Fibroblast of lung (primary cell): Measurements from ENCODE around the gene PDSS2. TPM values are rescaled to one million over a fixed set of nuclear protein-coding genes. Genes with fewer than 3 reads are reported as not detected.

Experiments
- DNase-seq, 2 donors: peaks; one replicate each; pipeline versions ENCODE4 v3.0.0 to v3.0.0-alpha.2; 2010; ENCODE audit warnings: low read depth in 2 of 2
- H2AFZ ChIP-seq: 2 replicates; pipeline ENCODE4 v1.5.1; 2012; ENCODE audit warnings: low read length, control low read depth, inconsistent platforms
- H3K27ac ChIP-seq: 2 replicates; pipeline ENCODE4 v1.5.1; 2011; ENCODE audit warnings: low read length, control low read depth; ENCODE audit not compliant: insufficient read depth
- H3K27me3 ChIP-seq: 2 replicates; pipeline ENCODE4 v1.5.1; 2011; ENCODE audit warnings: mild to moderate bottlenecking, low read length; ENCODE audit not compliant: control insufficient read depth, insufficient read depth
- H3K36me3 ChIP-seq: 2 replicates; pipeline ENCODE4 v1.5.1; 2011; ENCODE audit warnings: low read length; ENCODE audit not compliant: control insufficient read depth, insufficient read depth
- H3K4me1 ChIP-seq: 2 replicates; pipeline ENCODE4 v1.5.1; 2011; ENCODE audit warnings: low read length; ENCODE audit not compliant: control insufficient read depth, insufficient read depth; ENCODE audit errors: extremely low read depth
- H3K4me2 ChIP-seq: 2 replicates; pipeline ENCODE4 v1.5.1; 2011; ENCODE audit warnings: low read length, control low read depth; ENCODE audit not compliant: insufficient read depth; ENCODE audit errors: extremely low read depth
- H3K4me3 ChIP-seq, 4 experiments: fragments of 200-600 bp in 1 of 4; sonication (generic) in 1 of 4; replicated peaks in 1 of 4; 2 replicates each; pipeline ENCODE4 v1.5.1; 2011 to 2016; ENCODE audit warnings: low read length in 4 of 4, low read depth in 3 of 4, mild to moderate bottlenecking in 3 of 4, control low read depth in 2 of 4, inconsistent platforms in 1 of 4, mixed read lengths in 1 of 4; ENCODE audit not compliant: insufficient read depth in 1 of 4; ENCODE audit errors: control extremely low read depth in 1 of 4
- H3K79me2 ChIP-seq: 2 replicates; pipeline ENCODE4 v1.5.1; 2012; ENCODE audit warnings: mild to moderate bottlenecking, low read length, inconsistent platforms; ENCODE audit not compliant: control insufficient read depth, insufficient read depth
- H3K9ac ChIP-seq: 2 replicates; pipeline ENCODE4 v1.5.1; 2011; ENCODE audit warnings: mild to moderate bottlenecking, low read length, control low read depth; ENCODE audit not compliant: insufficient read depth
- H3K9me3 ChIP-seq: 2 replicates; pipeline ENCODE4 v1.5.1; 2012; ENCODE audit warnings: low read depth, low read length; ENCODE audit not compliant: control insufficient read depth, insufficient read depth
- H4K20me1 ChIP-seq: 2 replicates; pipeline ENCODE4 v1.5.1; 2011; ENCODE audit warnings: low read length; ENCODE audit not compliant: control insufficient read depth, insufficient read depth; ENCODE audit errors: extremely low read depth
- EZH2 ChIP-seq: IDR thresholded peaks from 2 replicates; pipeline ENCODE4 v1.5.1; 2012; ENCODE audit warnings: low read length, control low read depth, mild to moderate bottlenecking; ENCODE audit errors: missing control alignments
- polyA plus RNA-seq, 2 donors: library from polyadenylated mRNA; depleted of rRNA in 1 of 2; stranded (reverse) in 1 of 2; unstranded in 1 of 2; fragments of >200 nt; gene quantifications; 2 replicates each; pipeline ENCODE4 v1.2.1, GENCODE V29; 2011 to 2012; ENCODE audit warnings: missing spikeins in 1 of 2
- total RNA-seq: library from RNA; depleted of rRNA; stranded (reverse); fragments of >200 nt; gene quantifications from 2 replicates; pipeline ENCODE4 v1.2.1, GENCODE V29; 2014
- TF ChIP-seq, protein P1 (sequence below), 2 donors: IDR thresholded peaks in 1 of 2; conservative IDR thresholded peaks in 1 of 2; 1 replicate in 1 of 2; 2 replicates in 1 of 2; pipeline ENCODE4 v1.5.1; 2011 to 2012; ENCODE audit warnings: low read length in 2 of 2, control low read depth in 1 of 2, inconsistent platforms in 1 of 2, low read depth in 1 of 2, mild to moderate bottlenecking in 1 of 2

Gene PDSS2
- total and polyA plus RNA-seq, 2 donors (not counting 1 experiment from before 2014, with no cell fraction given), result 12.1 to 13.8 TPM

DNA sequence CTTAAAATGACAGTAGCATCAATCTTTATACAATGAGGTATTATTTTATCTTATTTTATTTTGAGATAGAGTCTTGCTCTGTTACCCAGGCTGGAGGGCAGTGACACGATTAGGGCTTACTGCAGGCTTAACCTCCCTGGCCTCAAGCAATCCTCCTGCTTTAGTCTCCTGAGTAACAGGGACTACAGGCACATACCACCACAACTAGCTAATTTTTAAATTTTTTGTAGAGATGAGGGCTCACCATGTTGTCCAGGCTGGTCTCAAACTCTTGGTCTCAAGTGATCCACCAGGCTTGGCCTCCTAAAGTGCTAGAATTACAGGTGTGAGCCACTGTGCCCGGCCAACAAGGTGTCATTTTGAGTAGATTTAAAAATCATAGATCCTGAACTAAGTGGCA is 125.9 kb downstream of the PDSS2 start:
- Histone ChIP-seq H3K4me3 (no peak overlapping the region), H4K20me1 (no peaks in the 10 kb centered on the region), H3K36me3 (no peaks in the 10 kb centered on the region), H2AFZ (no peak overlapping the region), H3K27me3 (no peaks in the 10 kb centered on the region), H3K4me1 (no peaks in the 10 kb centered on the region), H3K9me3 (no peaks in the 10 kb centered on the region), H3K27ac (no peak overlapping the region), H3K79me2 (no peaks in the 10 kb centered on the region), H3K9ac (no peak overlapping the region), H3K4me2 (no peak overlapping the region)
- no peak for DNase-seq
- TF ChIP-seq, protein P1, sequence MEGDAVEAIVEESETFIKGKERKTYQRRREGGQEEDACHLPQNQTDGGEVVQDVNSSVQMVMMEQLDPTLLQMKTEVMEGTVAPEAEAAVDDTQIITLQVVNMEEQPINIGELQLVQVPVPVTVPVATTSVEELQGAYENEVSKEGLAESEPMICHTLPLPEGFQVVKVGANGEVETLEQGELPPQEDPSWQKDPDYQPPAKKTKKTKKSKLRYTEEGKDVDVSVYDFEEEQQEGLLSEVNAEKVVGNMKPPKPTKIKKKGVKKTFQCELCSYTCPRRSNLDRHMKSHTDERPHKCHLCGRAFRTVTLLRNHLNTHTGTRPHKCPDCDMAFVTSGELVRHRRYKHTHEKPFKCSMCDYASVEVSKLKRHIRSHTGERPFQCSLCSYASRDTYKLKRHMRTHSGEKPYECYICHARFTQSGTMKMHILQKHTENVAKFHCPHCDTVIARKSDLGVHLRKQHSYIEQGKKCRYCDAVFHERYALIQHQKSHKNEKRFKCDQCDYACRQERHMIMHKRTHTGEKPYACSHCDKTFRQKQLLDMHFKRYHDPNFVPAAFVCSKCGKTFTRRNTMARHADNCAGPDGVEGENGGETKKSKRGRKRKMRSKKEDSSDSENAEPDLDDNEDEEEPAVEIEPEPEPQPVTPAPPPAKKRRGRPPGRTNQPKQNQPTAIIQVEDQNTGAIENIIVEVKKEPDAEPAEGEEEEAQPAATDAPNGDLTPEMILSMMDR (conservative IDR thresholded peaks at IDR 0.05 in 1 of 2, IDR thresholded peaks at IDR 0.05 in 1 of 2; ENCODE audit: low read depth in 1 of 2, low read length in 2 of 2), result no peak
- no peak for TF ChIP-seq EZH2

- Histone ChIP-seq H3K9ac (no peak overlapping the region), H4K20me1 (no peaks in the 10 kb centered on the region), H3K4me3 (no peak overlapping the region), H3K9me3 (no peaks in the 10 kb centered on the region), H3K4me2 (no peak overlapping the region), H3K4me1 (no peaks in the 10 kb centered on the region), H2AFZ (no peak overlapping the region), H3K27ac (no peak overlapping the region), H3K79me2 (no peaks in the 10 kb centered on the region), H3K36me3 (no peaks in the 10 kb centered on the region), H3K27me3 (no peaks in the 10 kb centered on the region)
- peak in 1 of 2 donors; percentile 36 for DNase-seq
- TF ChIP-seq EZH2, result no peak
- TF ChIP-seq, protein P1 (conservative IDR thresholded peaks at IDR 0.05 in 1 of 2, IDR thresholded peaks at IDR 0.05 in 1 of 2; ENCODE audit: low read depth in 1 of 2, low read length in 2 of 2), result no peak
Observed at GRCh38 chr6:107331409-107332386, 127.7 kb downstream of the PDSS2 start.

- Histone ChIP-seq H3K27me3 (no peaks in the 10 kb centered on the region), H3K9ac (no peak overlapping the region), H3K4me2 (no peak overlapping the region), H3K4me1 (no peaks in the 10 kb centered on the region), H3K9me3 (no peaks in the 10 kb centered on the region), H3K79me2 (no peaks in the 10 kb centered on the region), H4K20me1 (no peaks in the 10 kb centered on the region), H3K27ac (no peak overlapping the region), H2AFZ (no peak overlapping the region), H3K4me3 (no peak overlapping the region), H3K36me3 (no peaks in the 10 kb centered on the region)
- TF ChIP-seq, protein P1 (conservative IDR thresholded peaks at IDR 0.05 in 1 of 2, IDR thresholded peaks at IDR 0.05 in 1 of 2; ENCODE audit: low read depth in 1 of 2, low read length in 2 of 2), result no peak
- TF ChIP-seq EZH2, result no peak
- no peak for DNase-seq
Observed at GRCh38 chr6:107330168-107330567, 129.2 kb downstream of the PDSS2 start.
